NCI-H226 (cell line): Measurements from ENCODE around the gene SLA2.
"Not testable (repeated sequence)": the region's sequence is repeated elsewhere in the genome, so short reads cannot be mapped to it uniquely, and the experiment has no call there.

ENCODE experiments used
- DNase-seq: peaks from one replicate; pipeline ENCODE4 v3.0.0-alpha.2; 2015

Gene SLA2

GRCh38 chr20:36572701-36573102, 73.3 kb downstream of the SLA2 start:
- no peak for DNase-seq

GRCh38 chr20:36571564-36572504, 74.2 kb downstream of the SLA2 start:
- no peak for DNase-seq

DNA sequence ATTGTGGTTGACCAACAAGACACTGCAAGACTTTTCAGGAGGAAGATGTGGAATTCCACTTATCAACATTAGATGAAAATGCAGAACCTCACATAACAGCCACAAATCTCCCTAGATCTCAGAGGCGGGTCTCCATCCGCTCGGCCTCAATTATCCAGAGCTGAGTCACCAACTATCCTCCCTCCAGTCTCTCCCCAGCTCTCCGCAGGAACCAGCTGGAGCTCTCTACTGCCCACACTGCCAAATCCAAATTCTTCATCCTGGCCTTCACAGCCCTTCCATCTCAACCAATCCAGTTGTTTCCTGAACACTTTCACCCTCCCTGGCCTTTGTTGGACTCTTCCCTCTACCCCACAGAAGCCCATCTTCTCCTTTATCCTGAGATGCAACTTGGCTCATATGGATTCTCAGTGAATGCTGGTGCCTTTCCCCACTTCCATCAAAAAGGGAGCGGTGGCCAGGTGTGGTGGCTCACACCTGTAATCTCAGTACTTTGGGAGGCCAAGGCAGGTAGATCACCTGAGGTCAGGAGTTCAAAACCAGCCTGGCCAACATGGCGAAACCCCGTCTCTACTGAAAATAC, 76.1 kb downstream of the SLA2 start:
- peak; percentile 83 for DNase-seq

- DNase-seq: no peak
These were observed 80.5 kb downstream of the SLA2 start for GRCh38 chr20:36565520-36565919.

GRCh38 chr20:36564726-36565121, 81.3 kb downstream of the SLA2 start:
- DNase-seq: not testable (repeated sequence)

- not testable (repeated sequence) for DNase-seq
These were observed 81.8 kb downstream of the SLA2 start for GRCh38 chr20:36564078-36564725.

DNA sequence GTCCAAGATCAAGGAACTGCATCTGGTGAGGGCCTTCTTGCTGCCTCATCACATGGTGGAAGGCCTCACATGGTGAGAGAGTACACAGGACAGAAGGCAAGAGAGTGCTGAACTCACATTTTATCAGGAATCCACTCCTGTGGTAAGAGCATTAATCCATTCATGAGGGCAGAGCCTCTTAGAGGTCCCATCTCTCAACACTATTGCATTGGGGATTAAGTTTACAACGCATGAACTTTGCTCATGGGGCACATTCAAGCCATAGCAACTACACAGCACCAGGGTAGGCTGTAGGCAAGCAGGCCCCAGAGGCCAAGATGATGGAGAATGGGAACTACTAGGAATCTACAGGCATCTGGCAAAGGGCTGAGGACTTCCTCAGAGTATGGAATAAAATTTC, 82.6 kb downstream of the SLA2 start:
- DNase-seq: no peak

- no peak for DNase-seq
These were observed 83.3 kb downstream of the SLA2 start for GRCh38 chr20:36562724-36563123.
